NCI-H82 (cell line): ENCODE results near the gene PFKFB2.
"Not testable (repeated sequence)": the region's sequence is repeated elsewhere in the genome, so short reads cannot be mapped to it uniquely, and the experiment has no call there.

Source experiments
- DNase-seq: peaks from one replicate; lab custom pipeline; 2025; lab: John Stamatoyannopoulos, UW

PFKFB2 gene

DNA sequence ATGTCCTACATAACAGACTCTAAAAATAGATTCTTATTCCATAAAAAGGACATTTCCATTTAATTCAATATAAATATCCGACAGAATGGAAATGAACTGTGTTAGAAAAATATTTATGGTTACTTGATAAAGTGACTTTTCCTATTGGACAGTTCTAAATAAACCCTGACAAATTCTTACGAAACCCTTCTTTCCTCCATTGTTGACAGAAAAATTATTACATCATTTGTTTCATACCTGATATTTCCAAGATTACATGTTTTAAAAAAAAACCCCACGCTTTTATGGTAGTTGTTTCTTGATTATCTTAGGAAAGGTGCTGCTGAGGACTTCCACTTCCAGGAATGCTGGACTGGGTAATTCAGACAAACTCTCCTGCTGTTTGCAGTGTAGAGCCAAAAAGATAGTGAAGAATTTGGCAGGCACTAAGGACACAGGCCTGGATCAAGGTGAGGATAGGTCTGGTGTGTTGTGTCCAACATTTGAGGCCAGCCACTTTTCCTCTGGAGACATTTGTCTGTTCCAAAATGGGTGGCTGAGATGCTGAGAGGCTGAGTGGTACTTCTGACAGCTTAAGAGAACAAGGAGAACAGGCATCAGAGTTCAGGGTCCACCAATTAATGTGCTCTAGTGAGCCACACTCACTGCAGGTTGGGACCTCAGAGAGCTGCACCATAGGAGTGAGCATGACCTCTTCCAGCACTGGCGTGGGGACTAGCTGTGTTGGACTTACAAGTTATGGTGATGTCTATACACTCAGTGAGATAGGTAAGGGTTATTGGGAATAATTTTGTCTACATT lies 13.5 kb upstream of the PFKFB2 start:
- DNase-seq, result no peak

DNA sequence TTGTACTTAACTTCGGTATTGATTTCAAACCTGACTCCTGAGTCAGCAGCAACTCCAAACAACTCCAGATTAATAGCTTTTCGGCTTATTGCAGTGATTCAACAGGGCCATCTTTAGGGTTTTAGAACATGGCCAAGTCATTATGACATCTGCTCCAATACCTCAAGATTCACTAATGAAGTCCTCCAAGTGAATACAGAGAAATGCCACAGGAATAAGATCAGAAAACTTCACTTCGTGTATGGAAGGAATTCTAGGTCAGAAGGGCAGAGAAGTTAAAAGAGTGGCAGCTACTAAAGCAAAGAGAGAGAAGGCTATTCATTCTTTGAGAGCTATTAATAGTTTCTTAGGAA lies 12.9 kb upstream of the PFKFB2 start:
- DNase-seq, result no peak

DNA sequence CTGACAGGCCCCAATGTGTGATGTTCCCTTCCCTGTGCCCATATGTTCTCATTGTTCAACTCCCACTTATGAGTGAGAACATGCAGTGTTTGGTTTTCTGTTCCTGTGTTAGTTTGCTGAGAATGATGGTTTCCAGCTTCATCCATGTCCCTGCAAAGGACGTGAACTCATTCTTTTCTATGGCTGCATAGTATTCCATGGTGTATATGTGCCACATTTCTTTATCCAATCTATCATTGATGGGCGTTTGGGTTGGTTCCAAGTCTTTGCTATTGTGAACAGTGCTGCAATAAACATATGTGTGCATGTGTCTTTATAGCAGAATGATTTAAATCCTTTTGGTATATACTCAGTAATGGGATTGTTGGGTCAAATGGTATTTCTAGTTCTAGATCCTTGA lies 11.7 kb upstream of the PFKFB2 start:
- not testable (repeated sequence) for DNase-seq

DNA sequence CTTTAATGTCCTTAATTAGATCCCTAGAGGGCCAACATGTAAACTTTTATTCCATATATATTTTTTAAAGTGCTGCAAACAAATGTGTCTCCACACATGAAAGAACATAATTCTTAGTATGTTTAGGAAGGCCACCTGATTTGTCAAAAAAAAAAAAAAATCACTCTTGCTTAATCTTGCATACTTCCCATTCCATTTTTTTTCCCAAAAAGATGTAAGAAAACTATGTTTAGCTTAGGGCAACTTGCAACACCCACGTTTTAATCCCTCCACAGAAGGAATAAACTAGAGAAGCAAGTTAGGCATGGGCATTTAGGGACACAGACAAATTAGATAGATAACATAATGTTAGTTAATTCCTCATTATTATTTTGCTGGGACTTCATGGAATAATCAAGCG lies 7.6 kb upstream of the PFKFB2 start:
- no peak for DNase-seq

DNA sequence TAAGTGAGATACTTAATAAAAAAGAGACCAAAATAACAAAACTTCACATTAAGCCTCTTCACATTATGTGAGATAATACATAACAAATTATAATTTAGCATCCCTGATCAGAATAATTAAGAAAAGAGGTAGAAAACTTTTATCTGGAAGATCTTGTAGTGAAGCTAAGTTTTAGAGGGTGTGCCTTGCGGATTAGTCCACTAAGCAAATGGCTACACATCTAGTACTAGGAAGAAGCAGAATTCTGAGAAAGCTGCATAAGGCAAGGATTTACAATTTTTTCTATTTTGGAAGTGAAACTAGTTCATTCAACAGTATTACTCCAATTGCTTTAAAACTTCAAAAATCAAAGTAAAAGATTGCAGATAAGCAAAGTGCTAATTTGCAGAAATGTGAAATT lies 5.6 kb upstream of the PFKFB2 start:
- no peak for DNase-seq

DNA sequence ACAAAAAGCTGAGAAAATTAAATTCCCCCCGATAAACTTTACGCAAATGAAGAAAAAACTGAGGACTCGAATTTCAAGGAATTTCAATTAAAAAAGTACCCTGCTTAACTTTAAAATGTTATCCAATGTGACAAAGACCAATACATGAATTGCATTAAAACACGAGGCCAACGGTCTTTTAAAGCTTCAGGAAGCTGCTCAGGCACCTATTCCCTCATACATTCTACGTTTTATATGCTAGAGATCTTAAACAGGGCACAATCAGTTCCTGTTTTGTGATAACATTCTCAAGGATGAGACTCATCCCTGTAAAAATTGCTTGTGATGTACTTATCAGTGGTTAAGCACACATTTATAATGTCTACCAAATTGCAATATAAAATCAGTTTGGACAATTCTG lies 5.0 kb upstream of the PFKFB2 start:
- DNase-seq, result no peak

DNA sequence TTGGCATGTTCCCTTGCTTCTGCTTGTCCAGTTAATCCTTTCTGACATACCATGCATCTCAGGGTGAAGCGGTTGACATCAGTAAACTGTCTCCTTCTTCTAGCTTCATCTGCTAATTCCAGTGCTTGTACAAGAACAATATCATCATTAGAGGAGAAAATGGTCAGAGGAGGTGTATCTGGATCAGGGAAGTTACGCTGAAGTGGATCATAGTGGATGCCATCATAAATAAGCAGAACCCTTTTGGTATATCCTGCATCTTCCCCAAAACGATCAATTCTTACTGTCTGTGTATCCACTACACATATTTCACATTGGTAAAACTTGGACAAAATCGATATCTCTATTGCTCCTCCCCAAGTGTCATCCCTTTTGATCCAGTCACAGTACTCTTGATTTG lies 4.0 kb upstream of the PFKFB2 start:
- no peak for DNase-seq

DNA sequence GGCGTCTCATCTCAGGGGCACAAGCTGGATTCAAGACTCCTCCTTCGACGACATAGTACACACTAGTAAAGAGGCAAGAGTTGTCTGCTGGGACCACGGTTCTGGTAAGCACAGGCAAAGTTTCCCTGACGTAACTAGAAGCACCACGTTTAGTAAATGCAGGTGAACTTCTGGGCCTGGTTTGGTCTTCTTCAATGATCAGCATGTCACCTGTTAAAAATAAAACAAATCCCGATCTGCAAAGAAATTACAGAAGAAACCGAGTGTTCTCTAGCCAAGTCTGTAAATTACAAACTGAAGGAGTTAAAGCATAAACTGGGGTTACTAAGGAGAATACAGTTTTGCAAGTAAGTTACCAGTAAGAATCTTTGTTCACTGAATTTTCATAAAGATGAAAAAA lies 3.6 kb upstream of the PFKFB2 start:
- DNase-seq, result no peak

DNA sequence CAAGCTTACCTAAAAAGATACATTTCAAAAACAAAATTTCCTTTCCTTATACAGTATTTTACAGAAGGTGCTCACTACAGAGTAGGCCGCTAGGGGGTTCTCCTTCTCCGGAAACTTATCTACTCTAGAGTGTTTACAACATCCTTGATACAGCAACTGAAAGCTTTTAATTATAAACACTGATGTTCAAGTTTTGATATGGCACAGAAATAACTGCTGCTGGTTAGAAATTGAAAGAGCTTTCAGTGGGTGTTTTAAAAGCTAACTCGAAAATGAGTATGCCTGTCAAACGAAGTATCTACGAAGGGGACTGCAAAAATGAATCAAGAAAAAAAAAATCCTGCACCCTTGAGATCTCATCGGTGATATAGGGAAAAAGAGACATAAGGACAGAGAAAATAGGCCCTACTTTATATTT lies 3.1 kb upstream of the PFKFB2 start:
- DNase-seq, result peak; percentile 81

DNA sequence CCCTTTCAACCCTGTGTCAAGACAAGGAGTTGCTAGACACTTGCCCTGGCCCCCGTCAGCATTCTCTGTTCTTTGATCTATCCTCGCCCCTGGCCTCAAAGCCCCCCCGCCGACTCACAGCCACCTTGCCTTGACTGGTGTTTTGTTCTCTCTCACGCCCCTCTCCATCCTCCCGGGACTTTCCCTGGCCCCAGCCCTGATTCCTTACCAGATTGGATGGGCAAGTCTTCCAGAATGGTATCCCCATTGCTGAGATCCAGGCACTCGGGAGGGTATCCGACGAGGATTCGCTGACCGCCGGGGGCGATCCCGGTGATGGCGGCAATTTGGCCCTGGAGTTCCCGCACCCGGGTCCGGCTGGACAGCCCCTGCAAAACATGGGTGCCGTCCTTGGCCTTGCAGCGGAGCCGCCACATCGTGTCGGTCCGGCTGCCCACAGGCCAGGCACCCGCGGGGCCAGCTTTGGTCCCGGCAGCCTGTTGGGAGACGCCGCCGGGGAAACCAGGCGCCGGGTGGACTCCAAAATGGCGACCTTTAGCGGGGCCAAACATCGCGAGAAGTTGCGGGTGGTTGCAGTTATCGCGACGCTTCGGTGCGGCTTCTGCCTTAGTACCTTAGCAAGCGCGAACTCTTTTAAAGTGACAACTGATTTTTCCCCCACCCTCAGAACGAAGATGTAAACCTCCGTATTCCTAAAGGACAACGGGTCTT lies 2.4 kb upstream of the PFKFB2 start:
- peak; percentile 95 for DNase-seq

DNA sequence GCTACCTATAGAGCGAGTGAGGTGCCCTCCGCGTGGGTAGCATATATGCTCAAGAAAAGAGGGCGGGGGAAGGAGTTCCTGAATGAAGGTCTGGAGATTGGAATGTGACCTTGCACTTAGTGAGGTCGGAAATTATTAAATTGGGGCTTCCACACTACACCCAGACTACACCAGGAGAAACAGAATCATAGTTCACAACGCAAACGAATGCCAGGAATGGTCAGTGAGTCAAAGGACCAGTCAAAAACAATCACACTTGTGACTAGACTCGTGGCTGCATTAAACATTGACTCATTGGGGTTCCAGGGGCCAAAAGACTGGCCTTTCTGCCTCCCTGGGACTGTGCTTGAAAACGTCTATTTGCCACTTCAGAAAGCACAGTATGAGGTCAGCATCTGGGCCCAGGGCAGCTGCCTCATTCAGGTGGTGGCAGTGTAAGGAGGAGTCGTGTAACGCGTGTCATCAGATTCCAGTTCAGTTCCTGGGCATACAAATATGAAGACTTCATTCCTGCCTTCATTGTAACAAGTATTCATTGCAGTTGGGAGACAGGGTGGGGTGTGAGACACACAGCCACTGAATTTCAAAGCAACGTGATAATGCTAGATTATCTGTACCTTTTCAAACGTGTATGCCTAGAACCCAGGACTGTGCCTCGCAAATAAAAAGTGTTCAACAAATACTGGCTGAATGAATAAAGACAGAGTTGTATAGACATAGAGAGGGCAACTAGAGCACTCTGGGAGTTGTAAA lies 1.7 kb upstream of the PFKFB2 start, which contains the start of gene YOD1:
Gene YOD1 (minus strand): TSS at position 18 of the 753 bp plus-strand sequence. CDS start 178 bp downstream, outside the sequence.
- DNase-seq, result no peak

DNA sequence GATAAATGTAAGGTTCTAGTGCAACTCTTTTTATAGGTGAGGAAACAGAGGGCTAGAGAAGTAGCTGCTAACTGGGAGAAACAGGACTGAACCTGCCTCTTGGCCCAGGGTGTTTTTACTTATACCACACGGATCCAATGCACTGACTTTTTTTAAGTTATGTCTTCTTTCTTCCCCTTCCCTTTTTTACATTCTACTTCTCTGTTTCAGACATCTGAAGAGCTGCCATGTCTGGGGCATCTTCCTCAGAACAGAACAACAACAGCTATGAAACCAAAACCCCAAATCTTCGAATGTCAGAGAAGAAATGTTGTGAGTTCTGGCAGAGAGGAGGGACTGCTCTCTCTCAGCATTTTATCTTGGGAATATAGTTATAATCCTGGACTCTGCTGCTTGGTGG lies 1.4 kb downstream of the PFKFB2 start:
- DNase-seq, result no peak

DNA sequence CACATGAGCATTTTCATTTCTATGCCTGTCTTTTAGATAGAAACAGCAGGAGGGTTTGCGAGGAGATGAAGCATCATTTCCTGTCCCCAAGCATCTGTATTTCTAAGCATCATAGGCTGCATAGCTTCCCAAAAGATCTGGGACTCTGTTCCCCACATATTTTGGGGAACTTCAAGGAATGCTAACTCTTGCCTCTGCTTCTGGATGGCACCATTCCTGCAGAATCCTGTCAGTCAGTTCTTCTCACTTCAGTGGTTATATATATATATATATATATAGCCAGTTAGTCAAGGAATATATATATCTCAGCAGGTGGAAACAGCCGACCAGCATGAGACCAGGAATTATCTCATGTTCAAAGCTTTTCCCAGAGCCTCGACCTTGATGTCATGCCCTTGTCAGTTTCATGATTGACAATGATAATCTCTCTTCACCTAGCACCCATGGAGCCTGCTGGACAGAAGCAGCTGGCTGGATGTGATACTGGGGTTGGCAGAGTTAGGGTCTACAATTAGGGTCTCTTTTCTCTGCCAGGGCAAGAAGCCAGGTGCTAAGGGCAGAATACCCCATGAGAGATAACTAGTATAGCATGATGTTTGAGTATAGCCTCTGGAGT lies 2.4 kb downstream of the PFKFB2 start:
- no peak for DNase-seq

DNA sequence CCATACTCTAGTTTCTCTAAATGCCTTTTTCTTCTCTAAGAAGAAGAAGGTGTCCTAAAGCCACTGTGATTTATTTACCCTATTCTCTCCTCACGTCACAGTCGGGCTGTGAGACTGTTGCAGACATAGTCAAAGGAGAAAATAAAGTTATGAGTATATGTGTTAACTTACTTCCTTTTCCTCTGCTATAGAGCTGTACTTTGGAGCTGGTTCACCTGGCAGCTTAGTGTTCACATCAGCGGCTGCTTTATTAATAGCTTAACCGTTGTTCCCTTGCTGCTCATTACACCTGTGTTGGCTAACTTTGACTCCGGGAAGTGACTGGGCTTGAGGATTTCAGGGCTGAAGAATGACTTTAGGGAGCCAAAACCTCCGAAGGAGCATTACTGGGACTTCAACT lies 3.6 kb downstream of the PFKFB2 start:
- DNase-seq, result no peak

DNA sequence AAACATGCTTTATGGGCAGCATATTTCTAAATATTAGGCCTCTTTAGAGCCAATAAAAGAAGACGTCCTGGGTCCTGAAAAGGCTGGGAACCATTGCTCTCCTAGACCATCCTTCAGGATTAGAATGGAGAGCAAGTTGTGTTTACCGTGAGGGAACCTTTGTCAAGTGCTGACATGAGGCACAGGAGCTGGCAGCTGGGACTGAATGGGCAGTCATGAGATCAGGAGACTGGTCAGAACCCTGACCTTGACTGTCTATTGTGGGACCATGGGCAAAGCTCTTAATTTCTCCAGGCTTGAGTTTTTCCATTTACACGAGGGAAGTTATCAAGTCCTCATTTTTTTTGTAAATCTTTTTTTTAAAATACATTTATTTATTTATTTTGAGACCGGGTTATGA lies 5.2 kb downstream of the PFKFB2 start:
- no peak for DNase-seq

DNA sequence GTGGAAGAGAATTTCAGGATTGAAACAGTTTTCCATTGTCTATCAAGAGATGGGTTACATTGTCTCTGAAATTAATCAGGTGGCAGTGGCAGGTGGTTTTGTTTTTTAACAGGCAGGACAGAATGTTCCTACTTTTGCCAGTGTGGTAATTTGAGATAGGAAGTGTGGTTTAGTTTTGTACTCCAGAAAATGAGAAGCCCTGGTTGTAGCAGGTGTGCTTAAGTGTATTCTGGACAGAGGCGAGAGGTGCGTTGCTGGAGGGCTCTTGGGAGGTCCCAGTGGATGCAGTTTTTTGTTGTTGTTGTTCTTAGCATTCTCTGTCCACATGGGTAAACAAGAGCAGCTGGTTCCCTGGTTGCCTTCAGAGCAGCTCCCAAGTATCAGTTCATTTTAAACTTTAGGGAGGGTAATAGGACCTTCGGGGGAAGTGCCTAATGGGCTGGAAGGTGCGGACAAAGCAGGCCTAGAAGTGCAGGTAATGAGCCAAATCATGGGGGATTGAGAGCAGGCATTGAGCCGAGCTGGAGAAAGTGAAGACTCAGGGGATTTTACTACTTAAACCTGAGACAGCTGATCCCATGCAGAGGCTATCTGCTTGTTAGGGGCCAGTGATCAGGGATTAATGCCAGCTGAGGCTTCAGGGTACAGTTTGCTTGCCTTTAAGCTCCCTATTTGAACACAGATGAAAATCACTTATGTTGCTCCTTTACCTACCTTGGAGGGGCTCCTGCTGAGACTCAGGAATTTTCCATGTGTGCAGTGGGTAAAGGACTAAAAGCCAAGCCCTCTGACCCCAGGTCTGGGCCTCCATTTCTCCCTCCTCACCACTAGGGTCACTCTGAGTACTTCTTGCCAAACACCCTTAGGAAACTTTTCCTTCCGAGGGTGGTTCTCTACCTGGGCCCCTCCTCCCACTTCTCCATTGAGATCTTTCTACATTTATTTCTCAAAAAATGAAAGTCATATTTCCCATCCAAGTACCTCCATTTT lies 6.1 kb downstream of the PFKFB2 start:
- DNase-seq, result peak; percentile 77

DNA sequence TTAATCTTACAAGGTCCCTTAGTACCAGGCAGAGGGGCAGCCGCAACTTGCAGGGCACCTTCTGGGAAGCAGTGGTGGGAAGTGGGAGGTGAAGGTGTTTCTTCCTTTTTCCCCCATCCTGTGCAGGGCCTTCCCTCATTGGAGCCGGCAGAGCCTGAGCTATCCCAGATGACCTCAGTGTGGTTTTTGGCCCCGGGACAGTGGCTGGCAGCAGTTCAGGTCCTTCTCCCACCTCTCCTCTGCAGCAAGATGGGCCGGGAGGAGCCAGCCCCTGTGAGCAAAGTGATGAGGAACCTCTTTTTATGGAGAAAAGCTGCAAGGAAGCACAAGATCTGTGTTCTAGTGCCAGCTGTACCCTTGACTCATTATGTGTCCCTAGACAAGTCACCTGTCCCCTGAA lies 6.8 kb downstream of the PFKFB2 start:
- DNase-seq, result no peak

DNA sequence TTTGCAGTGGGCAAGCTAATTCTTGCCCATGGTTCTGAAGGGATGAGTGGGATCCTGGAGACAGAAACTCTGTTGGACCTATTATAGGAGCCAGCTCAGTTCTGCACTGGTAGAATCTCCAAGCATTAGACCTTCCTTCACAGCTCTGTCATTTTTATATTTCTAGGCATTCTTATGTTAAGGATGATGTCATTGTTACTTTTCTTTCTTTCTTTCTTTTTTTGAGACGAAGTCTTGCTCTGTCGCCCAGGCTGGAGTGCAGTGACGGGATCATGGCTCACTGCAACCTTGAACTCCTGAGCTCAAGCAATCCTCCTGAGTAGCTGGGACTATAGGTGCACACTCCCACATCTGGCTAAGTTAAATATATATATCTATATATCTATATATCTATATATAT lies 7.5 kb downstream of the PFKFB2 start:
- no peak for DNase-seq

DNA sequence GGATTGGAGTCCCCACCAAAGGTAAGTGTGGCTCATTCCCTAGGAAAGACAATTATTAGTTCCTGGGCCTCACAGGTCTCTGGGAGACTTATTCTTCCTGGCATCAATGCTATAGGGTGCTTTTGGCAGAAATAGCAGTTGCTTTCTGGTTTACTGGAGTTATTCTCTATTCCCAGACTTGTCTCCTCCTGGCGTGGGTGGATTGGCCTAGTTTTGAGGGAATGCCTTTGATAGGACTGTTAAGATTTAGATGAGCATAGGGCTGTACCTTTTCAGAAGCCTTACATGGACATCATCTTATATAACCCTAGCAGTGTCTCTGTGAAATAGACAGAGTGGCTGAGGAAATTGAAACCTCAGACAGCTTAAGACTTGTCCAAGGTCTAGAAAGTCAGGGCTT lies 9.0 kb downstream of the PFKFB2 start:
- no peak for DNase-seq

DNA sequence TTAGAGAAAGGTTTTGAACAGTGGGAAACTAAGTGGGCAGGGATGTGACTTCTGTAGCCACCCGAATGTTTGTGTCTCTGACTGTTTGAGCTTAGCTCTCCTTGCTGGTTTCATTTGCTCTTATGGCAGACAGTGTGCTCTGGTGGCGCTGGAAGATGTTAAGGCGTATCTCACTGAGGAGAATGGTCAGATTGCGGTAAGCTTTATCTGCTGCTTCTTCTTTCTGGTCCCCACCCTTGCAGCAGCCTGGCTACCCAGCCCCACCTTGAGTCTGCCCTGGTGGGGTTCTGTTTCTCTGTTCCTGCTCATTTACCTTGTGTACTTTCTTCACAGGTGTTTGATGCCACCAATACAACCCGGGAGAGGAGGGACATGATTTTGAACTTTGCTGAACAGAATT lies 9.9 kb downstream of the PFKFB2 start:
- DNase-seq, result no peak

DNA sequence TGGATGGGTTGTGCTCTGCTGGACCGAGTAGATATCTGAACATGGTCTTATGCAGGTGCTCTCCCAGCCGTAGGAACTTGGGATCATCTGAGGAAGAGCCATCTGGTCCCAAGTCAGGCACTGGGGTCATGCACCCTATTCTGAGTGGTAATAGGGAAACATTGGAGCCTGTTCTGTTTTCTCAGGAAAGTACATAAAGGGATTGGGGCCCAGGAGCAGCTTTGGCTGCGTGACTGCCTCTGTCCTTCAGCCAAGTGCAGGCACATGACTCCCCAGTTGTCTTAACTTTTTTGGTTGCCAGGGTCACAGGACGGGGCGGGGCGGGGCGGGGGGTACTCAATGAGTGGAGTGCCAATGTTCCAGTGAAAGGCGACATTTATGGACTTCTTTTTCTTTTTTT lies 11.5 kb downstream of the PFKFB2 start:
- DNase-seq, result no peak
